Astrocyte (in vitro differentiated cells and primary cell): ENCODE data around the gene IL10RA. TPM values are rescaled to one million over a fixed set of nuclear protein-coding genes. Genes with fewer than 3 reads are reported as not detected.

Experiments
- DNase-seq: peaks from one replicate; pipeline ENCODE4 v3.0.0-alpha.2; 2010; ENCODE audit warnings: low read depth
- FAIRE-seq: peaks from 2 replicates; lab custom pipeline; 2011; peaks lifted over from hg19 to GRCh38; lab: Jason Lieb, UNC
- H2AFZ ChIP-seq: 2 replicates; pipeline ENCODE4 v1.6.0; 2012; ENCODE audit warnings: low read depth, low read length, inconsistent platforms
- H3K27ac ChIP-seq: 2 replicates; pipeline ENCODE4 v1.5.1; 2011; ENCODE audit warnings: low read depth, low read length, inconsistent platforms
- H3K27me3 ChIP-seq: 2 replicates; pipeline ENCODE4 v1.6.0; 2011; ENCODE audit warnings: low read length, inconsistent platforms; ENCODE audit not compliant: insufficient read depth
- H3K36me3 ChIP-seq: 2 replicates; pipeline ENCODE4 v1.5.1; 2011; ENCODE audit warnings: low read length, inconsistent platforms; ENCODE audit not compliant: insufficient read depth
- H3K4me1 ChIP-seq: 2 replicates; pipeline ENCODE4 v1.5.1; 2011; ENCODE audit warnings: low read length, inconsistent platforms; ENCODE audit not compliant: insufficient read depth
- H3K4me2 ChIP-seq: 2 replicates; pipeline ENCODE4 v1.6.0; 2012; ENCODE audit warnings: low read length, inconsistent platforms
- H3K4me3 ChIP-seq: 2 replicates; pipeline ENCODE4 v1.5.1; 2011; ENCODE audit warnings: low read depth, mild to moderate bottlenecking, low read length, inconsistent platforms; ENCODE audit not compliant: insufficient read depth
- H3K79me2 ChIP-seq: 2 replicates; pipeline ENCODE4 v1.6.0; 2012; ENCODE audit warnings: mild to moderate bottlenecking, low read length, inconsistent platforms; ENCODE audit not compliant: insufficient read depth
- H3K9ac ChIP-seq: 2 replicates; pipeline ENCODE4 v1.6.0; 2012; ENCODE audit warnings: mild to moderate bottlenecking, low read length, inconsistent platforms
- H3K9me3 ChIP-seq: 2 replicates; pipeline ENCODE4 v1.5.1; 2012; ENCODE audit warnings: low read depth, mild to moderate bottlenecking, low read length, inconsistent platforms; ENCODE audit not compliant: insufficient read depth
- H4K20me1 ChIP-seq: 2 replicates; pipeline ENCODE4 v1.6.0; 2012; ENCODE audit warnings: low read length, inconsistent platforms; ENCODE audit not compliant: insufficient read depth
- H3K27ac Mint-ChIP-seq: one replicate; pipeline ENCODE4 v1.8.0; 2021; ENCODE audit warnings: mild to moderate bottlenecking, mixed read lengths; ENCODE audit not compliant: unreplicated experiment
- H3K27me3 Mint-ChIP-seq: one replicate; pipeline ENCODE4 v1.8.0; 2021; ENCODE audit warnings: low read depth, mixed read lengths; ENCODE audit not compliant: unreplicated experiment
- H3K36me3 Mint-ChIP-seq: one replicate; pipeline ENCODE4 v1.8.0; 2021; ENCODE audit warnings: low read depth, mixed read lengths; ENCODE audit not compliant: unreplicated experiment
- H3K4me1 Mint-ChIP-seq: one replicate; pipeline ENCODE4 v1.8.0; 2021; ENCODE audit warnings: low read depth, mixed read lengths; ENCODE audit not compliant: unreplicated experiment
- H3K4me3 Mint-ChIP-seq: one replicate; pipeline ENCODE4 v1.8.0; 2021; ENCODE audit warnings: mild to moderate bottlenecking, moderate library complexity, mixed read lengths; ENCODE audit not compliant: unreplicated experiment
- H3K9me3 Mint-ChIP-seq: one replicate; pipeline ENCODE4 v1.8.0; 2021; ENCODE audit warnings: mild to moderate bottlenecking, mixed read lengths; ENCODE audit not compliant: unreplicated experiment
- EZH2 ChIP-seq: IDR thresholded peaks from 2 replicates; pipeline ENCODE4 v1.6.1; 2012; ENCODE audit warnings: mild to moderate bottlenecking, low read length, inconsistent platforms; ENCODE audit not compliant: insufficient read depth
- total RNA-seq: library from RNA; stranded (reverse); gene quantifications from 2 replicates; pipeline ENCODE4 v1.2.1, GENCODE V29; 2021
- TF ChIP-seq, protein P1 (sequence below): IDR thresholded peaks from 2 replicates; pipeline ENCODE4 v1.5.1; 2011; ENCODE audit warnings: low read depth, mild to moderate bottlenecking, inconsistent platforms, low read length, moderate library complexity; ENCODE audit not compliant: insufficient read depth

The IL10RA gene
- total RNA-seq, 1 donor from 2014 or later, result 0.73 TPM

DNA sequence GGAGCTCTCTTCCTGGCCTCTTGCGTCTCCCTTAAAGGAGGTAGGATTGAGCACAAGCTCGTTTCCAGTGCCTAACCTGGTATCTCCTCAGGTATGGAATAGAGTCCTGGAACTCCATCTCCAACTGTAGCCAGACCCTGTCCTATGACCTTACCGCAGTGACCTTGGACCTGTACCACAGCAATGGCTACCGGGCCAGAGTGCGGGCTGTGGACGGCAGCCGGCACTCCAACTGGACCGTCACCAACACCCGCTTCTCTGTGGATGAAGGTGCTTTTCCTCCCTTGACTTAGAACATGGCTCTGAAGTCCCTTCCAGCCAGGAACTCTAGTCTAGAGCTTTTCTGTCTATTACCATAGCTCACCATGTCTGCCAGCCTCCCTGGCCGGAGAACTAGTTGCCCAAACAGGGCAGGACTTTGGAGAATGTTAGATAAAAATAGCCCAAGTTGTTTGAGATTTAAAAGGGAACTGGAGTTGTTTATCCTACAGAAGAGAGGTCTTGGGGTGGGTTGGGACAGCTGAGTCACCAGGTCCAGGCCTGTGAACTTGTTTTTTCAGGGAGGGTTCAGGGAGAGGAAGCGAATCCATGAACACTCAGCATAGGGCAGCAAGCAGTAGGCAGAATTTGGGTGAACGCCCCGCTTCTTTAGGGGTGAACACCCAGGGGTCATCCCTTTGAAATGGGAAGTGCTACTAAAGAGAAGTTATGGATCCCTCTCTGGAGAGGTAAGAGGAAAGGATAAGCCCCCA, 3.3 kb downstream of the IL10RA start:
- Mint-ChIP-seq H3K36me3 (no peaks in the 10 kb centered on the region), H3K9me3 (no peaks in the 10 kb centered on the region), H3K4me3 (no peak overlapping the region), H3K27ac (no peak overlapping the region), H3K4me1 (peaks cover 14% of the 10 kb centered on the region), H3K27me3 (peaks cover 39% of the 10 kb centered on the region)
- no peak for DNase-seq
- no peak overlapping the region for H2AFZ ChIP-seq
- TF ChIP-seq, protein P1, sequence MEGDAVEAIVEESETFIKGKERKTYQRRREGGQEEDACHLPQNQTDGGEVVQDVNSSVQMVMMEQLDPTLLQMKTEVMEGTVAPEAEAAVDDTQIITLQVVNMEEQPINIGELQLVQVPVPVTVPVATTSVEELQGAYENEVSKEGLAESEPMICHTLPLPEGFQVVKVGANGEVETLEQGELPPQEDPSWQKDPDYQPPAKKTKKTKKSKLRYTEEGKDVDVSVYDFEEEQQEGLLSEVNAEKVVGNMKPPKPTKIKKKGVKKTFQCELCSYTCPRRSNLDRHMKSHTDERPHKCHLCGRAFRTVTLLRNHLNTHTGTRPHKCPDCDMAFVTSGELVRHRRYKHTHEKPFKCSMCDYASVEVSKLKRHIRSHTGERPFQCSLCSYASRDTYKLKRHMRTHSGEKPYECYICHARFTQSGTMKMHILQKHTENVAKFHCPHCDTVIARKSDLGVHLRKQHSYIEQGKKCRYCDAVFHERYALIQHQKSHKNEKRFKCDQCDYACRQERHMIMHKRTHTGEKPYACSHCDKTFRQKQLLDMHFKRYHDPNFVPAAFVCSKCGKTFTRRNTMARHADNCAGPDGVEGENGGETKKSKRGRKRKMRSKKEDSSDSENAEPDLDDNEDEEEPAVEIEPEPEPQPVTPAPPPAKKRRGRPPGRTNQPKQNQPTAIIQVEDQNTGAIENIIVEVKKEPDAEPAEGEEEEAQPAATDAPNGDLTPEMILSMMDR, result no peak
- no peak for TF ChIP-seq EZH2
- H3K4me1 ChIP-seq, result peaks cover 4% of the 10 kb centered on the region
- H3K9ac ChIP-seq, result no peak overlapping the region
- peaks cover 20% of the 10 kb centered on the region for H3K27me3 ChIP-seq
- H3K9me3 ChIP-seq, result no peaks in the 10 kb centered on the region
- no peak overlapping the region for H3K4me3 ChIP-seq
- no peaks in the 10 kb centered on the region for H4K20me1 ChIP-seq
- no peak overlapping the region for H3K4me2 ChIP-seq
- FAIRE-seq, result no peak
- no peak overlapping the region for H3K27ac ChIP-seq
- H3K36me3 ChIP-seq, result no peaks in the 10 kb centered on the region
- no peaks in the 10 kb centered on the region for H3K79me2 ChIP-seq

DNA sequence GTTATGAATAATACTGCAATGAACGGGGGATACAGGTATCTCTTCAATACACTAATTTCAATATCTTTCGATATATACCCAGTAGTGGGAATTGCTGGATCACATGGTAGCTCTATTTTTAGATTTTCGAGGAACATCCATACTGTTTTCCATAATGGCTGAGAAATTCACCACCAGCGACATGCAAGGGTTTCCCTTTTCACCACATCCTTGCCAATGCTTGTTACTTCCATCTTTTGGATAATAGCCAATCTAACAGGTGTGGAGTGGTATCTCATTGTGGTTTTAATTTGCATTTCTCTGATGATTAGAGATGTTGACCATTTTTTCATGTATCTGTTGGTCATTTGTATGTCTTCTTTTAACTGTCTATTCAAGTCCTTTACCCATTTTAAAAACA, 5.9 kb downstream of the IL10RA start:
- Histone ChIP-seq H3K4me3 (no peak overlapping the region), H3K4me2 (no peak overlapping the region), H3K9me3 (no peaks in the 10 kb centered on the region)

More for the DNA sequence above, 5.9 kb downstream of the IL10RA start:
- Histone ChIP-seq H3K27ac (no peak overlapping the region), H3K9ac (no peak overlapping the region), H3K36me3 (no peaks in the 10 kb centered on the region), H2AFZ (no peak overlapping the region), H3K27me3 (peaks cover 12% of the 10 kb centered on the region), H3K79me2 (no peaks in the 10 kb centered on the region), H3K4me1 (no peaks in the 10 kb centered on the region), H4K20me1 (no peaks in the 10 kb centered on the region)
- H3K4me3 Mint-ChIP-seq, result no peak overlapping the region
- peaks cover 28% of the 10 kb centered on the region for H3K27me3 Mint-ChIP-seq
- peaks cover 9% of the 10 kb centered on the region for H3K4me1 Mint-ChIP-seq
- no peak overlapping the region for H3K27ac Mint-ChIP-seq
- H3K36me3 Mint-ChIP-seq, result no peaks in the 10 kb centered on the region
- H3K9me3 Mint-ChIP-seq, result no peaks in the 10 kb centered on the region
- no peak for TF ChIP-seq EZH2
- TF ChIP-seq, protein P1, result no peak
- DNase-seq (no peak), FAIRE-seq (no peak)
